Measurements from ENCODE around the gene MTF1.
A peak's percentile ranks its signal among the peaks of the same experiment; 100 is the strongest.
"Not testable (repeated sequence)": the region's sequence is repeated elsewhere in the genome, so short reads cannot be mapped to it uniquely, and the experiment has no call there.

MTF1 gene

GRCh38 chr1:37778654-37779053 lies 80.7 kb downstream of the MTF1 start:
- Histone ChIP-seq H3K27me3 (no peaks in the 10 kb centered on the region), H3K9me3 (replicated peaks in 1 of 11) (peaks cover 0 to 2% (median 0%) of the 10 kb centered on the region in 11 experiments; a peak in 1 of 22 replicates)

GRCh38 chr1:37776946-37777516 lies 82.4 kb downstream of the MTF1 start:
- Histone ChIP-seq H3K4me1 (peaks cover 12 to 40% (median 28%) of the 10 kb centered on the region in 10 experiments), H3K4me3 (no peak overlapping the region), H3K9ac (no peak overlapping the region), H3K36me3 (no peaks in the 10 kb centered on the region), H3K27me3 (no peaks in the 10 kb centered on the region), H4K20me1 (no peaks in the 10 kb centered on the region), H3K4me2 (peak overlapping the region; percentile 16 to 77 (median 67); a peak in 21 of 22 replicates), H3K27ac (peak overlapping the region in 2 of 11 experiments; percentile 6 to 8; a peak in 1 of 22 replicates), H3K9me3 (replicated peaks in 1 of 11) (peaks cover 0 to 5% (median 0%) of the 10 kb centered on the region in 11 experiments; a peak in 1 of 22 replicates)
- no peak for TF ChIP-seq Cebpa-rat (IDR thresholded peaks at IDR 0.05)

More at GRCh38 chr1:37778654-37779053, 80.7 kb downstream of the MTF1 start:
- no peak overlapping the region for H3K27ac ChIP-seq
- no peak for TF ChIP-seq Cebpa-rat (IDR thresholded peaks at IDR 0.05)
- H4K20me1 ChIP-seq = no peaks in the 10 kb centered on the region
- H3K4me1 ChIP-seq = peaks cover 12 to 33% (median 24%) of the 10 kb centered on the region in 10 experiments
- no peak overlapping the region for H3K4me3 ChIP-seq
- H3K9ac ChIP-seq = no peak overlapping the region
- H3K36me3 ChIP-seq = no peaks in the 10 kb centered on the region
- peak overlapping the region in 2 of 11 experiments; percentile 67 to 74; a peak in 1 of 22 replicates for H3K4me2 ChIP-seq

- not testable (repeated sequence) for H4K20me1 ChIP-seq; H3K9me3 ChIP-seq (replicated peaks in 1 of 11); H3K9ac ChIP-seq; H3K36me3 ChIP-seq; H3K4me3 ChIP-seq; H3K27ac ChIP-seq; H3K4me2 ChIP-seq
- Histone ChIP-seq H3K27me3 (peaks cover 9 to 33% (median 22%) of the 10 kb centered on the region in 11 experiments), H3K4me1 (peaks cover 2 to 18% (median 6%) of the 10 kb centered on the region in 10 experiments; a peak in 18 of 20 replicates)
Measured at GRCh38 chr1:37771440-37771839, 88.0 kb downstream of the MTF1 start.

- Histone ChIP-seq H3K4me2 (no peak overlapping the region), H3K4me3 (no peak overlapping the region)
Measured at GRCh38 chr1:37767488-37767887, 91.9 kb downstream of the MTF1 start.

GRCh38 chr1:37765916-37766664 lies 93.3 kb downstream of the MTF1 start:
- Histone ChIP-seq H3K4me2 (peak overlapping the region in 3 of 11 experiments; percentile 7 to 23 (median 18); a peak in 3 of 22 replicates), H3K27ac (no peak overlapping the region), H3K4me1 (peaks cover 0 to 12% (median 0%) of the 10 kb centered on the region in 10 experiments; a peak in 4 of 20 replicates), H3K9me3 (replicated peaks in 1 of 11) (peaks cover 0 to 6% (median 0%) of the 10 kb centered on the region in 11 experiments; a peak in 3 of 22 replicates), H3K4me3 (no peak overlapping the region), H3K36me3 (no peaks in the 10 kb centered on the region), H4K20me1 (peaks cover 0 to 10% (median 0%) of the 10 kb centered on the region in 11 experiments; a peak in 6 of 22 replicates), H3K27me3 (peaks cover 31 to 62% (median 50%) of the 10 kb centered on the region in 11 experiments), H3K9ac (no peak overlapping the region)
- TF ChIP-seq Cebpa-rat (IDR thresholded peaks at IDR 0.05) = no peak

More at GRCh38 chr1:37767488-37767887, 91.9 kb downstream of the MTF1 start:
- H3K4me1 ChIP-seq = peaks cover 0 to 12% (median 0%) of the 10 kb centered on the region in 10 experiments; a peak in 4 of 20 replicates
- peaks cover 0 to 9% (median 0%) of the 10 kb centered on the region in 11 experiments; a peak in 4 of 22 replicates for H4K20me1 ChIP-seq
- no peak overlapping the region for H3K9ac ChIP-seq
- H3K36me3 ChIP-seq = no peaks in the 10 kb centered on the region
- H3K27ac ChIP-seq = no peak overlapping the region
- TF ChIP-seq Cebpa-rat (IDR thresholded peaks at IDR 0.05) = no peak
- H3K27me3 ChIP-seq = peaks cover 31 to 62% (median 50%) of the 10 kb centered on the region in 11 experiments
- H3K9me3 ChIP-seq (replicated peaks in 1 of 11) = peaks cover 0 to 6% (median 0%) of the 10 kb centered on the region in 11 experiments; a peak in 3 of 22 replicates

GRCh38 chr1:37764888-37765441 lies 94.4 kb downstream of the MTF1 start, which contains the start of gene EPHA10:
Gene EPHA10, minus strand, starts transcription at chr1:37765120. Its CDS starts 54 bp downstream, at chr1:37765066.
- no peak for TF ChIP-seq Cebpa-rat (IDR thresholded peaks at IDR 0.05)
- Histone ChIP-seq H3K36me3 (no peaks in the 10 kb centered on the region), H4K20me1 (peaks cover 0 to 10% (median 0%) of the 10 kb centered on the region in 11 experiments; a peak in 6 of 22 replicates), H3K27me3 (peaks cover 31 to 62% (median 50%) of the 10 kb centered on the region in 11 experiments), H3K9ac (no peak within 1 kb of the TSS), H3K4me1 (peaks cover 0 to 12% (median 0%) of the 10 kb centered on the region in 10 experiments; a peak in 4 of 20 replicates), H3K9me3 (replicated peaks in 1 of 11) (peaks cover 0 to 6% (median 0%) of the 10 kb centered on the region in 11 experiments; a peak in 3 of 22 replicates), H3K4me2 (peak within 1 kb of the TSS in 3 of 11 experiments; percentile 7 to 23 (median 18); a peak in 3 of 22 replicates), H3K4me3 (no peak within 1 kb of the TSS), H3K27ac (no peak within 1 kb of the TSS)

GRCh38 chr1:37764414-37764825 lies 95.0 kb downstream of the MTF1 start:
- Histone ChIP-seq H3K4me3 (no peak overlapping the region), H3K4me1 (peaks cover 0 to 12% (median 0%) of the 10 kb centered on the region in 10 experiments; a peak in 4 of 20 replicates), H3K36me3 (no peaks in the 10 kb centered on the region), H3K9ac (no peak overlapping the region), H3K27ac (no peak overlapping the region), H3K9me3 (replicated peaks in 1 of 11) (peaks cover 0 to 6% (median 0%) of the 10 kb centered on the region in 11 experiments; a peak in 3 of 22 replicates), H3K4me2 (no peak overlapping the region), H3K27me3 (peaks cover 31 to 58% (median 48%) of the 10 kb centered on the region in 11 experiments), H4K20me1 (peaks cover 0 to 10% (median 0%) of the 10 kb centered on the region in 11 experiments; a peak in 6 of 22 replicates)
- TF ChIP-seq Cebpa-rat (IDR thresholded peaks at IDR 0.05) = no peak

GRCh38 chr1:37763791-37764413 lies 95.5 kb downstream of the MTF1 start:
- H3K27me3 ChIP-seq = peaks cover 31 to 54% (median 46%) of the 10 kb centered on the region in 11 experiments

More at GRCh38 chr1:37763791-37764413, 95.5 kb downstream of the MTF1 start:
- Histone ChIP-seq H3K4me2 (no peak overlapping the region), H3K27ac (no peak overlapping the region), H3K9ac (no peak overlapping the region), H3K36me3 (no peaks in the 10 kb centered on the region), H3K4me3 (no peak overlapping the region), H3K4me1 (peaks cover 0 to 12% (median 0%) of the 10 kb centered on the region in 10 experiments; a peak in 4 of 20 replicates), H4K20me1 (peaks cover 0 to 10% (median 0%) of the 10 kb centered on the region in 11 experiments; a peak in 6 of 22 replicates), H3K9me3 (replicated peaks in 1 of 11) (peaks cover 0 to 6% (median 0%) of the 10 kb centered on the region in 11 experiments; a peak in 3 of 22 replicates)
- TF ChIP-seq Cebpa-rat (IDR thresholded peaks at IDR 0.05) = no peak
